DMS79 (cell line): ENCODE results near the gene CBLL1.
A peak's percentile ranks its signal among the peaks of the same experiment; 100 is the strongest.

Experiments used
- DNase-seq: peaks from one replicate; lab custom pipeline; 2025; lab: John Stamatoyannopoulos, UW

CBLL1 gene, protein sequence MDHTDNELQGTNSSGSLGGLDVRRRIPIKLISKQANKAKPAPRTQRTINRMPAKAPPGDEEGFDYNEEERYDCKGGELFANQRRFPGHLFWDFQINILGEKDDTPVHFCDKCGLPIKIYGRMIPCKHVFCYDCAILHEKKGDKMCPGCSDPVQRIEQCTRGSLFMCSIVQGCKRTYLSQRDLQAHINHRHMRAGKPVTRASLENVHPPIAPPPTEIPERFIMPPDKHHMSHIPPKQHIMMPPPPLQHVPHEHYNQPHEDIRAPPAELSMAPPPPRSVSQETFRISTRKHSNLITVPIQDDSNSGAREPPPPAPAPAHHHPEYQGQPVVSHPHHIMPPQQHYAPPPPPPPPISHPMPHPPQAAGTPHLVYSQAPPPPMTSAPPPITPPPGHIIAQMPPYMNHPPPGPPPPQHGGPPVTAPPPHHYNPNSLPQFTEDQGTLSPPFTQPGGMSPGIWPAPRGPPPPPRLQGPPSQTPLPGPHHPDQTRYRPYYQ

DNA sequence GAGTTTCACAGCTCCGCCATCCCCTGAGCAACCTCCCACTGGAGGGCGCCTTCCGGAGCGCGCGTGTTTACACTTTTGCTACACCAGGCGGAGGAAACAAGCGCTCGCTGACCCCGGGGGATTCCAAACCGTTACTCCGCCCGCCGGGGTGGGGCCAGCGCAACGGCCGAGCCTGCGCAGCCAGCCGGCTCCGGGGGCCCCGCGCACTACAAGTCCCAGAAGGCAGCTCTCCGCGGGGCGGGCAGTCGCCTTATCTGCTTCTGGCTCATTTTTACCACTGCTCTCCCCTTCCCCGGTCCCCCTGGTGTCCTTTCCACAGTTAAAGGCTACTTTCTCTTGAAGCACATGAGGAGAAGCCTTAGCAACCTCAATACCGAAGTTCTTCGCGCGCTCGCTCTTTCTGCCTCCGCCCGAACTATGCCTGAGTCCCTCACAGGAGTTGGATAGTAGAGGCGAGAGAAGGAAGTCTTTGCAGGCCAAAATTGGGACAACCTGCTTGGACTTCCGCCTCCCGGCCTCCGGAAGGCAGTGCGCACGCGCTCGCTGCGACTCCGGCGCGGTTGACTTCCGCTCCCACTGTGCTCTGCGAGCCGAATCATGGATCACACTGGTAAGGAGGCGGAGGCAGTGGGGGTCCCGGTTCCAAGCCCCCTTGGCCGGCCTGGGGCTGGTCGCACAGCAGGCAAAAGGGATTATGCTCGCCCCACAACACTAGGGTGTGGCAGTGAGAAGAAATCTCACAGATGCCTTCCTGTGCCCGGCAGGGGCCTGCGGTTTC is at the start of gene CBLL1:
Gene CBLL1 (plus strand): TSS at position 576 of the 778 bp plus-strand sequence. CDS start 22 bp downstream, at position 598.
- peak; percentile 88 for DNase-seq

DNA sequence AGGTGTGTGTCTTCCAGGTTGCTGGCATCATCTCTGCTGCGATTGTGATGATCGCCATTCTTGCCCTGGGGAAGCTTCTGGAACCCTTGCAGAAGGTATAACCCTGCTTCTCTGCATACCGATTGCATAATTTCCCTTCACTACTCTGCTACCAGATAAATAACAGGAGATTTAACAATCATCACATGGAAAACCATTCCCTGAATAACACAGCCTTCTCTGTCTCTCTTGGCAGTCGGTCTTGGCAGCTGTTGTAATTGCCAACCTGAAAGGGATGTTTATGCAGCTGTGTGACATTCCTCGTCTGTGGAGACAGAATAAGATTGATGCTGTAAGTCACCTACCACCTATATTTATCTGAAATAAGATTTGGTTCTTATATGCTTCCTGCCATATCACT is 49.6 kb upstream of the CBLL1 start:
- no peak for DNase-seq

DNA sequence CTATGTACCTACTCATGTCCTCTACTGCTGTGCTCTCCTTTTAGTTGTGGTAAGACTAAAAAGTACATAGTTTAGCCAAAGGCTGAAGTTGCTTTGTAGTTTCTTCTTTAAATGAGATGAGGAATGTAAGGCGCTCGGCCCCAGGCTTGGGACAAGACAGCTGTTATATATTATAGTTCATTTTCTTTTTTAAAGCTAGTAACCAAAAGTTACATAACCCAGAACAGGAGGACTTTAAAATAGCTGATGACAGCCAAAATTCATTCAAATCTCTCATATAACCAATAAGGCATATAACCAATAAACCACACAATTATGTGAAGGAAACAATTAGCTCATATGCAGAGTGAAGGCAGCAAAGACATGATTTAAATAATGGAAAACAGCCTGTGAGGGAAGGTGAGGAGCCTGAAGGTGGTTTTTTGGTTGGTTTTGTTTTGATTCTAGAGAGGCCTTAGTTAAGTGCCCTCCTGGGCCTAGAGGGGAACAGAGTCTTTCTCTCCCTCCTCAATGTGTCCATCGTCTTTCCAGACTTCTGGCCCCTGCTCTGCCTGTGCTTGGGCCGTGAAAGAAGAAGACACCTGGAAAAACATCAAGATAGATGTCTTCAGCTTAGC is 47.5 kb upstream of the CBLL1 start:
- DNase-seq: no peak

DNA sequence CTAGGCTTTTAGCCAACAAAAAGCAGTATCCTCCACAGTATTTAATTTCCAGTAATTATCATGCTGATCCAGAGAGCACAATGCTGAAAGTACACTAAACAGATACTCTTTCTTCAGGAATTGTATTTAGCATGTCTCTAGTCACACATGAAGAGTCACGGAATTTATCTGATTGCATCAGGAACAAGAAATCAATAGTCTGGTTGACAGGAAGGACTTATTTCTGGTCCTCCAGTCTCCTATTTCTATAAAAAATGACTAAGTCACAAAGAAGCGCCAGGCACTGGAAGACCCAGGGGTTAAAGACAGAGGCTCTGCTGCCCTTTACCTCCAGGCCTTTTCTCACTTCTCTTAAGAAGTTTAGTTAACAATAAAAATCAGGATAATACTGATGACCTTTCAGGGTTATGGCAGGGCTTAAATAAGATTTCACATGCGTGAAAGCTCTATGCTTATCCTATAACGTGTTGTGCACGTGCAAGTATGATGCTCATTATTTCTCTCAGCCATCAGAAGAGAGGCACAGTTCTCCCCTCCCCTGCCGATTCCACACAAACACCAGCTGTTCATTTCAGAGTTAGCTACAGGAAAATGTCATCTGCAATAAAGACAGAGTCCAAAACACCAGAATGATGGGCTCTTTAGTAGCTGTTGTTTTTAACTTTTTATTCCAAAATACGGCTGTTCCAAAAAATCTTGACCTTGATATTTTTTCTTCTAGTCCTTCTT is 46.5 kb upstream of the CBLL1 start:
- no peak for DNase-seq

DNA sequence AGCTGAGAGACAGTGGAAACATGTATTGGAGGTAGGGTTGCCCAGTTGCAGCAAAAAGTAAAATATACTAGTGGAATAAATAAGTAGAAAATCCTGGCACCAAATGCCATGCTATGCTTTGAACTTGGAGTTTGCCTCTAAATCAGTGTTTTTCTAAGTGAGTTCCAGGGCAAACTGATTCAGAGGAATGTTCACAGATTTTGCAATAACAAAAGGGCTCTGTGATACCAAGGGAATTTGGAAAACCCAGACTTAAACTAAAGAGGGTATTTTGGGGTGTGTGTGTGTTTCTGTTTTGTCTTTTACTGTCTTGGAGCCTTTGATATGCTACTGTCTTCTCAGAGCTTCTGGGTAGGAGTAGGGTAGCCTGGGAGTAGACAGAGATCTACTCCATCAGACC is 43.4 kb upstream of the CBLL1 start:
- DNase-seq: no peak

DNA sequence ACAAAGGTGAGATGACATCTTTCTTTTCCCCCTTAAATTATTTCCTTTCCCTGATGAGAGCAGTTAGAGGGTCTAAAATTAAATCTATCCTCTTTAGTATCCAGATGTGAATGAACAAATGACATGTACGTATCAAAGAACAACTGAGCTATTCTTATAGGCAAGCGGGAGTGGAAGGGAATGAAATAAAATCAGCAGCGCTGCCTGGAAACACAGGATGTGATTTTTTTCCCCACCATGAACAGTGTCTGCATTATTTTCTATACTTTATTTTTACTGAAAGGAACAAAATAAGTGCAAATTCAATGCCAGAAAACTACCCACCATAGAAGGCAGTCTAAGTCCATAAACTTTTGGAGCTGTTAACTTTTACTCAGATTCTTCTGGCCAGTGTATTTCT is 42.8 kb upstream of the CBLL1 start:
- no peak for DNase-seq

DNA sequence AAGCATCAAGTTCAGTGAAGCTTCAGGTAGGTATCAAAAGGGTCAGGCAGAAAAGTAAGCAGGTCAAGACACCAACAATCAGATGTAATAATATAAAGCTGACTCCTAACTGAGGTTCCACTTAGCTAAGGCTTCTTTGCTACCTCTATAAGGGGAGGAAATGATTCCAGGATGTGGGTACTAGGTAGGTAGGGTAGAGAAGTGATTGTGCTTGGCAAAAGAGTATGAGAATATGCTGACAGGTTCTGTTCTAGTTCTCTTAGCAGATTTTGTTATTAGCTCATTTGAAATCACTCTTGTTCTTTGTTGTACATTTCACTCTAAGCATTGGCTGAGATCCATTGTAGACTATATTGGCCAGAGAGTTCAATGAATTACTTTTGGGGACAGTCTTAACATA is 40.7 kb upstream of the CBLL1 start:
- DNase-seq: no peak

DNA sequence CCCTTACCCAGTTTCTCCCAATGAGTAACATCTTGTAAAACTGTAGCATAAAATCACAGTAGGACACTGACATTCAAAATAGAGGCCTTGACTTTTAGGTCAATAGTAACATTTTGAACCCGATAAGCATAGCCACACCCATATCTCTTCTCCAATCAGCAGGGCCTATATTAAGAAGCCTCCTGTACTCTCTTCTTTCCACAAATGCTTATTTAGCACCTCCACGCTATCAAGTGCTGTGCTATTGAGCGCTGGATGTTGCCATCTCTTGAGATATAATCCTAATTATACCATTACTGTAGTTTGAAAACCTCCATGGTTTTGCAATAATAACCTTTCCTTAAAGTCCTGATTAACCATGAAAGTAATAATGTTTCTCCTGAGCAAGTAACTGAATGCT is 40.1 kb upstream of the CBLL1 start:
- no peak for DNase-seq

DNA sequence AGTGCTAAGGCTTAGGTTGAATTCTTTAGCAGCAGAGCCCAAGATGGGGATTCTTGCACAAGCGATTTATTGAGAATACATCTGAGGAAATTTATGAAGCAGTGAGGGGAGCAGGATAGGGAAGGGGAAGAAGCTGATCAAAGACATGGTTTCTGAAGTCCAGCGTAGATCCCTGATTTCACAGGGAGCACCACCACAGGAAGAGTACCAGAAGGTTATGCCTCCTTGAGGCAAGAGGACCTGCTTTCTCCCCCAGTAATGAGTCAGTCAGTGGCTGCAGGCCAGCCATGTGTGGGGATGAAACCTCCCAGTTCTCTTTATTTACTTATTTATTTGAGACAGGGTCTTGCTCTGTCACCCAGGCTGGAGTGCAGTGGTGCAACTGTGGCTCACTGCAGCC is 35.0 kb upstream of the CBLL1 start:
- no peak for DNase-seq

DNA sequence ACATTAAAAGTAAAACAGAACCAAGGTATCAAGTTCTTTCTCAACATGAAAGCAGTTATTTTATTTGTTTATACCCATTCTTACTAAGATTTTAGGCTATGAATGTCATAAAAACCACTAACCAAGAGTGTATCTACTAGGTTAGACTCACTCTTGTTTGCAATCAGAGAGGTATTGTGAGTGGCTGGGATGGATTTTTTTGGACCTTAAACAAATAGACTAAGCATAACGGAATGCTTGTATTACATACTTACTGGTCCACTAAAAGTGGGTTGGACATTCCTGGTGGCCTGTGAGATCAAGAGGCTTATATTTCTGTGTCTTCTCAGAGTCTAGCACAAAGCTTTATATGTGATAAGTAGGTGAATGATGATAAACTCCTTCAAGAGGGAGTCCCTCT is 32.6 kb upstream of the CBLL1 start:
- DNase-seq: peak; percentile 34

DNA sequence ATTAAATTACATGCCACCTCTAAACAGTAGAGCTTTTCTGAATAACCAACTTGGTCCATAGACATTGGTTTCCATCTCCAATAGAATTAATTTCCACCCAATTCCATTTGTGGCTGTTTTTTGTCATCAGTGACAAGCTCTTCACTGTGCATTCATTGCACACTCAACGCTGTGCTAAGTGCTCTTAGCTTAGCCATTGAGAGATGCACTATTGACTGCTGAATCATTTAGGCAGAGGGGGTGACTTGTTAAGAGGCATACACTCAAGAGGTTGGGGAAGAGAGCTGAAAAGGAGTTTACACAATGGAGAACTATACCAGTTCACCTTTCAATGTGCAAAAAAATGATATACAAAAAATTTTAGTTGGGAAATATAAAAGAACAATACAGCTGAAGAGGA is 31.9 kb upstream of the CBLL1 start:
- DNase-seq: peak; percentile 98

DNA sequence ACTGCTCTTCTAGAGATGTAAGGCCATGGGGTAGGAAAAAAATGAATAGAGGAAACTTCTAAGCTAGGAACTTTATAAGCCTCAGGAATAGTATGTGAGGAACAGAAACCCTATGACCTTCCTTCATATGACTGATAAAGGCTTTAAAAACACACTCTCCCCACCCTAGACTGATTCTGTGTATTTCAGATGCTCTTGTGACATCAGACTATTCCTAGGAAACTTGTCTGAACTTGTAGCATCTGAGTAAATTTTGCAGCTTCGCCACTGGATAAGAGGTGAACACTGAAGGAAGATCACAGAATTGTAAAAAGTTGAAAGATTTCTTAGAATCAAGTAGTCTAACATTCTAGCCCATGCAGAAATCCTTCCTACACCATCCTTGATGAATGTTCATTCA is 31.0 kb upstream of the CBLL1 start:
- DNase-seq: no peak

DNA sequence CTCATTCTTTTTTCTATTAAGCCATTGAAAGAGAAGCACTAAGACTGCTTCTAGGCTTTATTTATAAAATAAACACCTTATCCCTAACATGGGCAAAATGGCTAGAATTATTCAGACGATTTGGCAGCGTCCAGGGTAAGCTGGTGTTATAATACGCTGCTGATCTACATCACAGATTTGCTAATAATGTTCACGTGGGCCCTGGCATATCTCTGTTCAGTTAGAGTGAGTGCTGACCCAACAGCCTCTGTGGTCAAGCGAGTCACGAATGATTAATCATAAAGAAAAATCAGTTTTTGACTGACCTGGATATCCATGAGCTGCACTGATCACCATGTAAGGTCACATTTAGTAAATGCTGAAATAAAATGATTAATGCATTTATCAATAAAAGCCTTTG is 28.4 kb upstream of the CBLL1 start:
- no peak for DNase-seq

DNA sequence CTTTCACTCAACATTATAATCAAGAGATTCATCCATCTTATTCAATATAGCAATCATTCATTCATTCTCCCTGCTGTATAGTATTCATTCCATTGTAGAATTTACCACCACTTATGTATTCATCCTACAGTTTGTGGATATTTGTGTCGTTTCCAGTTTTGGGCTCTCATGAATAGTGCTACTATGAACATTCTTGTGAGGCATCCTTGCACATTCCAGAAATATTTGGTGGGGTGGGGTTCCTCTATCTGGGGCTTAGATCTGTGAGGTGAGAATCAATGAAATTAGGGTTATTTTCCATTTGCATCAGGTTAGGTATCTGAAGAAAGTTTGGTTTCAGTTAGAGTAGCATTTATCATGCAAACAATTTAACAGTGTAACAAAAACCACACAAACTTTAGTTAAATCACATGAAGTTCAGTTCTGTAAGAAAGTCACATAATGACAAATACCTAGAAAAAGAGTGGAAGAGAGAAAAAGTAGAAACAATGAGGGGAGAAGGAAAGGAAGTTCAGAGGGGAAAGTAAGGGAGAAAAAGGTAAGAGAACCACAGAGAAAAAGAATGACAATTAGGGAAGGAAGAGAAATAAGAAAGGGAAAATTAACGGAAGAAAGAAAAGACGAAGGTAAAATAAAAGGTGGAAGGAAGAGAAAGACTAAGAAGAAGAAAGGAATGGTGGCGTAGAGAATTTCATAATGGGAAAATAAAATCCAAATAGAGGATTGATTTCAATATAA is 25.3 kb upstream of the CBLL1 start:
- no peak for DNase-seq

DNA sequence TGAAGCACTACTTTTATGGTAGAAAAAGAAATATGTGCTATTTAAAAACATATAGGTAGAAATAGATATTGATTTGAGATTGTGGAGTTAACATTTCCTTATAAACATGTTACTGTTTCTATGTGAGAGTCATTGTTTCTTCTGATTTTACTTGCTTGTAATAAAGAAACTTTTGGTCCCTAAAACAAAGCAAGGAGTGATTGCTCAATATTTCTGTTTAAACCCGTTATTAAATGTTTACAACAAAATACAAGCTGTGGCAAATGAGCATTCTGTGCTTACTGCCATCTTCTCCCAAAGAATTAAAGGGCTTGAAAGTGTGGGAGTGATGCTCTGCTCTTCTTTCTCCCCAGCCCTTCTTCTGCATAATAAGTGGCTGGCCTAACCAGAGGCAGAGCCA is 22.7 kb upstream of the CBLL1 start:
- no peak for DNase-seq

DNA sequence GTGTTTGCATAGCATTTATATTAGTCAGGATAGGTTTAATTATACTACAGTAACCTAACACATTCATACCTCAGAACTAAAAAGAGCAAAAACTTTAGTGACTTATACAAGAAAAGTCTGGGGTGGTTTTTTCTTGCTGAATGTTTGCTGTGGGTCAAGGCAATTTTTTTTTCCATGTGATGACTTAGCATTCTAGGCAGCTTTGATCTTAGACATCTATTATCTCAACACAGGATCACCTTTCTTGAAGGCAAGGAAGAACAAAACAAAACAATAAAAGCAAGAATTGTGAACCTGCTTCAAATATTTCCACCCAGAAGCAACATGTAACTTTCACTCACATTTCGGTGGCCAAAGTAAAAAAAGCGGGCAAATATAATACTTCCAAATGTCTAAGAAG is 20.7 kb upstream of the CBLL1 start:
- no peak for DNase-seq

DNA sequence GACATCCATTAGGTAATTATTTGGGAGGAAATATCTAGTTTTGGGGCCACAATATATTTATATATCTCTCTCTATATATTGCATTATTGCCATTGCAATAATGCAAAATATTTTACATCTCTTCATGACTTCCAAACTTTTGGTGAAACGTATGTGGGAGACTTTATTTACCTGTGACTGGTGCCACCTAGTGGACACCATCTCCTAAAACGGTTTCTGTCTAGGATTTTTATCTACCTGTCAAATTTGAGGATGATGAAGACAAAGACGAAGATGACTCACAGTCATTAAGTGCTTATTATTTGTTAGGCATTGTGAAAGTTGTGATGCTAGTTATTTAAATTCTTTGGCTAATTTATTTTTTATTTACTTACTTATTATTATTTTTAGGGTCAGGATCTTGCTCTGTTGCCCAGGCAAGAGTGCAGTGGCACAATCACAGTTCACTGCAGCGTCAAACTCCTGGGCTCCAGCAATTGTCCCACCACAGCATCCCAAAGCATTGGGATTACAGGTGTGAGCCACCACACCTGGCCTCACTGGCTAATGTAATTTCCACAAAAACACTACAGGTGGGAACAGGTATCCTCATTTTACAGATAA is 18.7 kb upstream of the CBLL1 start:
- no peak for DNase-seq

DNA sequence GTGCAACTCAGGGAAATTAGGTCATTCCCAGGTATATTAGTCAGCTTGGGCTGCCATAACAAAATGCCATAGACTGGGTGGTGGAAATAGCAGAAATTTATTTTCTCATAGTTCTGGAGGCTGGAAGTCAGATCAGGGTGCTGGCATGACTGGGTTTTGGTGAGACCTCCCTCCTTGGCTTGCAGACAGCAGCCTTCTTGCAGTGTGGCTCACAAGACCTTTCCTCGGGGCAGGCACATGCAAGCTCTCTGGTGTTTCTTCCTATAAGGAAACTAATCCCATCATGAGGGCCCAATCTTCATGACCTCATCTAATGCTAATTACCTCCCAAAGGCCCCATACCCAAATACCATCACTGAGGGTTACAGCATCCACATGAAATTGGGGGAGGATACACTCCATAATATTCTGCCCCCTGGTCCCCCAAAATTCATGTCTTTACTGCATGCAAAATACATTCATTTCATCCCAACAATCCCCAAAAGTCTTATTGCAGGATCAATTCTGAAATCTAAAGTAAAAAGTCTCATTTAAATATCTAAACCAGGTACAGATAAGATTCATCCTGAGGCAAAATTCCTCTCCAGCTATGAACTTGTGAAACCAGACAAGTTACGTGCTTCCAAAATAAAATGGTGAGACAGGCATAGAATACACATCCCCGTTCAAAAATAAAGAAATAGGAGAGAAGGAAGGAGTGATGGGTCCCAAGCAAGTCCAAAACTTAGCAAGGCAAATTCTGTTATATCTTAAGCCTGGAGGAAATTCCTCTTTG is 17.4 kb upstream of the CBLL1 start:
- DNase-seq: no peak

DNA sequence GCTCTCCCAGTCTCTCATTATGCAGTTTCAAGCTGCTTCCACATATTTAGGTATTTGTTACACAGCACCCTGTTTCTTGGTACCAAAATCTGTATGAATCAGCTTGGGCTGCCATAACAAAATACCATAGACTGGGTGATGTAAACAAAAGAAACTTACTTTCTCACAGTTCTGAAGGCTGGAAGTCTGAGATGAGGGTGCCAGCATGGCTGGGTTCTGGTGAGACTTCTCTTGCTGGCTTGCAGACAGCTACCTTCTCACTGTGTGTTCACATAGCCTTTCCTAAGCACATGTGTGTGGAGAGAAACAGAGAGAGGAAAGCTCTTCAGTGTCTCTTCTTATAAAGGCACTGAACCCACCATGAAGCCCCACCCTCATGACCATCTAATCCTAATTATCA is 15.7 kb upstream of the CBLL1 start:
- no peak for DNase-seq
